ENCODE measurements around the gene SLC38A2. TPM values are rescaled to one million over a fixed set of nuclear protein-coding genes. Genes with fewer than 3 reads are reported as not detected.

The SLC38A2 gene
- total RNA-seq, 6 experiments from 2014 or later: 787 to 1,148 (median 975) TPM

GRCh38 chr12:46362895-46363581 is 9.5 kb downstream of the SLC38A2 start:
- peaks cover 51% of the 10 kb centered on the region for H3K27me3 Mint-ChIP-seq (ENCODE audit: insufficient read depth)
- H3K27ac Mint-ChIP-seq: peak overlapping the region; percentile 84
- peaks cover 91% of the 10 kb centered on the region for H3K4me1 Mint-ChIP-seq (ENCODE audit: low read depth)
- H3K36me3 Mint-ChIP-seq (ENCODE audit: low read depth): peaks cover 89% of the 10 kb centered on the region
- no peak for DNase-seq
- TF ChIP-seq CTCF (IDR thresholded peaks at IDR 0.05): no peak
- H3K9me3 Mint-ChIP-seq: peaks cover 6% of the 10 kb centered on the region; the same call in 1 of the 2 replicates
- H3K4me3 Mint-ChIP-seq: peak overlapping the region; percentile 76

- H3K36me3 Mint-ChIP-seq (ENCODE audit: low read depth): peaks cover 75% of the 10 kb centered on the region
- peak overlapping the region; percentile 84 for H3K27ac Mint-ChIP-seq
- peaks cover 86% of the 10 kb centered on the region for H3K4me1 Mint-ChIP-seq (ENCODE audit: low read depth)
- H3K27me3 Mint-ChIP-seq (ENCODE audit: insufficient read depth): peaks cover 54% of the 10 kb centered on the region
- no peaks in the 10 kb centered on the region for H3K9me3 Mint-ChIP-seq
- peak overlapping the region; percentile 53 for H3K4me3 Mint-ChIP-seq
- TF ChIP-seq CTCF (IDR thresholded peaks at IDR 0.05): no peak
- DNase-seq: no peak
These were observed 10.9 kb downstream of the SLC38A2 start for GRCh38 chr12:46361667-46362034.

GRCh38 chr12:46360908-46361666 is 11.5 kb downstream of the SLC38A2 start:
- Mint-ChIP-seq H3K4me3 (peak overlapping the region; percentile 53), H3K27me3 (ENCODE audit: insufficient read depth) (peaks cover 58% of the 10 kb centered on the region), H3K36me3 (ENCODE audit: low read depth) (peaks cover 71% of the 10 kb centered on the region), H3K27ac (peak overlapping the region; percentile 84), H3K4me1 (ENCODE audit: low read depth) (peaks cover 80% of the 10 kb centered on the region), H3K9me3 (no peaks in the 10 kb centered on the region)
- DNase-seq: no peak
- TF ChIP-seq CTCF (IDR thresholded peaks at IDR 0.05): no peak

GRCh38 chr12:46360370-46360769 is 12.2 kb downstream of the SLC38A2 start:
- peaks cover 73% of the 10 kb centered on the region for H3K4me1 Mint-ChIP-seq (ENCODE audit: low read depth)
- peaks cover 63% of the 10 kb centered on the region for H3K36me3 Mint-ChIP-seq (ENCODE audit: low read depth)
- no peaks in the 10 kb centered on the region for H3K9me3 Mint-ChIP-seq
- H3K27ac Mint-ChIP-seq: peak overlapping the region; percentile 81
- no peak for DNase-seq
- H3K4me3 Mint-ChIP-seq: peak overlapping the region; percentile 32
- H3K27me3 Mint-ChIP-seq (ENCODE audit: insufficient read depth): peaks cover 58% of the 10 kb centered on the region
- no peak for TF ChIP-seq CTCF (IDR thresholded peaks at IDR 0.05)

GRCh38 chr12:46359667-46360280 is 12.8 kb downstream of the SLC38A2 start:
- Mint-ChIP-seq H3K27me3 (ENCODE audit: insufficient read depth) (peaks cover 52% of the 10 kb centered on the region), H3K4me3 (peak overlapping the region; percentile 58; the same call in 1 of the 2 replicates), H3K4me1 (ENCODE audit: low read depth) (peaks cover 67% of the 10 kb centered on the region), H3K36me3 (ENCODE audit: low read depth) (peaks cover 57% of the 10 kb centered on the region), H3K9me3 (no peaks in the 10 kb centered on the region), H3K27ac (peak overlapping the region; percentile 81)
- TF ChIP-seq CTCF (IDR thresholded peaks at IDR 0.05): no peak
- no peak for DNase-seq
